HG02610 (cell line): Measurements from ENCODE around the gene CAMK1D.
A peak's percentile ranks its signal among the peaks of the same experiment; 100 is the strongest.
"Not testable (repeated sequence)": the region's sequence is repeated elsewhere in the genome, so short reads cannot be mapped to it uniquely, and the experiment has no call there.

Experiments used
- ATAC-seq: cut with Tn5 transposase; IDR thresholded peaks from one replicate; pipeline ENCODE4 v1.9.1; 2021; ENCODE audit warnings: mild to moderate bottlenecking, moderate library complexity; ENCODE audit not compliant: unreplicated experiment

Gene CAMK1D

DNA sequence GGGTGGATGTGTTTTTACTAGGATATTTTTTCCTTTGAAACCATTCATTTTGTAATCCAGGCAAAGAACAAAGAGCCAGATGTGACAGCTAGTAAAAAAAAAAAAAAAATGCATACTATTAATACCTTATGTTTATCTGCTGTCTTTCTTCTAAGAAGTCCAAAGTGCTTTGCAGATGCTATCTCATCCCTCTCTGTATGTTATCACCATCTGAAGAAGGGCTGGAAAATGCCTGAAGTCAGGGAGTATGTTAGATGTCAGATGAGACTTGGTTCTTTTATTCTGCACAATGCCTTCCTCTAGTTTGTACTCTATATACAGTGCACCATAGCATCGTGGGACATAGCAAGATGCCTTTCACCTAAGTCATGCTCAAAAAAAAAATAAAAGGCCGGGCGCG is 10.4 kb upstream of the CAMK1D start:
- ATAC-seq, result no peak

DNA sequence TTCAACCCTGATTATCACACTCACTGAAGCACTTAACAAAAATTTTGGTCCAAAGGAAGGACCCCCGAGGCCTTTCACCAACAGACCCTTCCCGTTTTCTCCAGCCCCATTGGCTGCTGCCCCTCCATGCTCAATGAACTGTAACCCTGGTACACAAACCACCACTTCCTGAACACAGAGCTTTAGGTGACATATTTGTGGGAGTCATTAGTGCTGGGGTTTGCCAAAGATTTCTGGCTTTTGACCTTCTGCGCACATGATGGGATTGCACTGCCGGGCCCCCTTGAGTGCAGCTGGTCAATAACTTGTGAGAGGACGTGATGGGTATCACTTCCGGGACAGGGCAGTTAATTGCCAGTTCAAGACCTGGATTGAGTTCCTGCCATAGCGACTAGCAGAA is 9.0 kb upstream of the CAMK1D start:
- ATAC-seq, result no peak

DNA sequence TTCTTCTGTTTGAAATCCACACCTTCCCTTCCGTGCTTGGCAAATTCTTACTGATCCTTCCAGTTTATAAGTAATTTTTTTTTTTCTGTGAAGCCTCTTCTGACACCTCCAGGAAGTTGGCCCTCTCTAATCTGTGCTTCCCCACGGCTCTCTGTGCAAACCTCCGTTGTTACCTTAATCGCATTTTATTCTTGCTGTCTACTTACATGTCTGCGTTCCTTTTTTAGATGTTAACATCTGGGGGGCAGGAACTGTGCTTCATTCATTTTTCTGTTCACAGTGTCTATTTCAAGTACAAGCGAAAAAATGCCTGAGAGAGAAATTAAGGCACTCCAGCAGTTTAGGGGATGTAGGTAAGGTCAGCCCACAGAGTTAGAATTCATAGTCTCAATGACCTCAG is 8.4 kb upstream of the CAMK1D start:
- ATAC-seq, result no peak

DNA sequence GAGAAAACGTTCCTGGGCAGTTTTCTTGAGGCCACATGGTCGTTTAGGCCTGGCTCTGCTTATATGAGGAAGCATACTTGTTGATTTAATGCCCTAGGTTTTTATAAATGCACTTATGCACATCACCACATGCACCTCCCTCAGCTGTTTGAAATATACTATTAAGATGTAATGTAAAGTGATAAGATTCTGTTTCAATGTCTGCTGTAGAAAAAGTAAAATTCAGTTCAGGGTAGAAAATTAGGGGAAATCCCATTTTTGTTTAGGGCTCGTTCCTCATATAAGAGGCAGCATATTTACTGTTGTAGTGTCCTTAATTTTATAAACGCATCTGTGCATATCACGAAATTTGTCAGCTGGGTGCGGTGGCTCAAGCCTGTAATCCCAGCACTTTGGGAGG is 7.8 kb upstream of the CAMK1D start:
- ATAC-seq, result no peak

DNA sequence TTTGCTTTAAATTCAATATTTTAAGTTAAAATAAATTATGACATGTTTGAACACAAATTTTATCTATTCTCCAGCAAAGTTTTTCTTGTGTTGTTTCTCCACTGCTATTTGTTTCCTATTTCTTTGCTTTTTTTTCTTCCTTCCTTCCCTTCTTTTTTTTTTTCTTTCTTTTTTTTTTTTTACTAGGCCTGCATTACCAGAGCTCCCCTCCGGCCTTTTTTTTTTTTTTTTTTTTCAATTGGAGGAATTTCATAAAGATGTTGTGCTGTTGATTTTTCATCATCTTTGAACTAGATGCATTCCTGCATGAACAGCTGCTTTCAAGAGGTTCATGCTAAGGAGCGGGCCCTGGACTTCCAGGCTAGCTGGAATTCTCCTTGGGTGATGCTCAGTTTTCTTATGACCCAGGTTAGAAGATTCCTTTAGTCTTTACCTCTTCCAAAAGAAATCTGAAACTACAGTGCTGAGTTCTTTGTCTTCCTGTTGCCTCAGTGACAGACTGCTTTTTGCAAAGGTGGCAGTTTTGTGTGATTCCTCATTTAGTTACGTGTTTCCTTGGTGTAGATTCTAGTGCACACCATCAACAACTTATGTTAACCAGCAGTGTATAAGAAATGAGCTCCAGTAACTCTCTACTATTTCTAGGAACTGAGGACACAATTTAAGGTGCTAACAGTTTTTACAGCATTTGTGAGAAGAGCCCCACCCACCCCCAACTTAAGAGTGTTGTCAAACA is 4.8 kb upstream of the CAMK1D start:
- no peak for ATAC-seq

DNA sequence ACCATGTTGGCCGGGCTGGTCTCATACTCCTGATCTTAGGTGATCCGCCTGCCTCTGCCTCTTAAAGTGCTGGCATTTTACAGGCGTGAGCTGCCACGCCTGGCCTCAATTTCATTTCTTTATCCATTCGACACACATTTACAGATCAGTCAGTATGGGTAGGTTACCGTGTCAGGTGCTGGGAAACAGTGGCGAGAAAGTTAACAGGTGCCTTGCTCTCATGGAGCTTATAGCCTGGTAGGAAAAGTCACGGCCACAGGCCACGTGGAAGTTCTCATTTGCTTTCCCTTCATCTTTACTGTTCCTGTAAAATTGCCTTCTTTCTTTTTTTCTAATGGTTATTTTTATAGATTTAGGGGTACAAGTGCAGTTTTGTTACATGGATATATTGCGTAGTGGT is 2.6 kb upstream of the CAMK1D start:
- ATAC-seq, result no peak

DNA sequence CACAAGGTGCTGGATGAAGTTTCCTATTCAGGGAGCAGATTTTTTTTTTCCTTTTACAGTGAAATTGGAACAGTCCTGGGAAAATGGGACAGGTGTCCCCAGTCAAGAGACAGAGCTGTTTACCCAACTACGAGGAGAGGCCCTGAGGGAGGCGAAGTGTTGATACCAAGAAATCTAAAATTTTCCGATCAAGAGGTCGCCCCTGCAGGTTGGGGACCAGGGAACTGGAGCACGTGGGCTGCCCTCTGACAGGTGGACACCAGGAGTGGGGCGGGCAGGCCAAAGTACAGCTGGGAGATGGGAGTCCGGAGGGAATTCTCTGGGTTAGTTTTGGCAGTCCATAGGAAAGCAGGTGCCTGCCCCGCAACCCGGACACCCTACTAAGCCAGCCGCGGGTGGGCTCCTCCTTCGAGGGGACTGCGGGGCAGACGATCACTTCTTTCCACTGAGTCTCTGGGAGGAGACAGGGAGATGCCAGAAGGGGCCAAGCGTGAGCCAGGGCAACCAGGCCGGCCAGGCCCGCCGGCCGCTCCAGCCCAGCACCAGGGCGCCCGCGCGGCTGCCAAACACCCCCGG is 965 bp upstream of the CAMK1D start:
- ATAC-seq, result no peak

DNA sequence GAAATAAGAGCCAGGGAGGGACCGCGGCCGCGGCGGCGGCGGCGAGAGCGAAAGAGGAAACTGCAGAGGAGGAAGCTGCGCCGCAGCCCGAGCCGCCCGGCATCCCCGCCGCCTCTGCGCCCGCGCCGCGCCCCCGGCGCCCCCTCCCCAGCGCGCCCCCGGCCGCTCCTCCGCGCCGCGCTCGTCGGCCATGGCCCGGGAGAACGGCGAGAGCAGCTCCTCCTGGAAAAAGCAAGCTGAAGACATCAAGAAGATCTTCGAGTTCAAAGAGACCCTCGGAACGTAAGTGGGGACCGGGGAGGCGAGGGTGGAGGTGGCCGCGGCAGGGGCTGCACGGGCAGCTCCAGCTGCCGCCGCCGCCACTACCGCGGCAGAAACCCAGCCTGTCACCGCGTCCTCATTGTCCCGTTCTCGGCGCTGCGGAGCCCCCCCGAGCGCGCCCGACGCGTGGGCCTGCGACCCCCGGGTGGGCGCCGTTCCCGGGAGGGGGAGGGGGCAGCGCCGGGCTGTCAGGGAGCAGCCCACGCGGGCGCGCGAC is 351 bp downstream of the CAMK1D start:
- no peak for ATAC-seq

DNA sequence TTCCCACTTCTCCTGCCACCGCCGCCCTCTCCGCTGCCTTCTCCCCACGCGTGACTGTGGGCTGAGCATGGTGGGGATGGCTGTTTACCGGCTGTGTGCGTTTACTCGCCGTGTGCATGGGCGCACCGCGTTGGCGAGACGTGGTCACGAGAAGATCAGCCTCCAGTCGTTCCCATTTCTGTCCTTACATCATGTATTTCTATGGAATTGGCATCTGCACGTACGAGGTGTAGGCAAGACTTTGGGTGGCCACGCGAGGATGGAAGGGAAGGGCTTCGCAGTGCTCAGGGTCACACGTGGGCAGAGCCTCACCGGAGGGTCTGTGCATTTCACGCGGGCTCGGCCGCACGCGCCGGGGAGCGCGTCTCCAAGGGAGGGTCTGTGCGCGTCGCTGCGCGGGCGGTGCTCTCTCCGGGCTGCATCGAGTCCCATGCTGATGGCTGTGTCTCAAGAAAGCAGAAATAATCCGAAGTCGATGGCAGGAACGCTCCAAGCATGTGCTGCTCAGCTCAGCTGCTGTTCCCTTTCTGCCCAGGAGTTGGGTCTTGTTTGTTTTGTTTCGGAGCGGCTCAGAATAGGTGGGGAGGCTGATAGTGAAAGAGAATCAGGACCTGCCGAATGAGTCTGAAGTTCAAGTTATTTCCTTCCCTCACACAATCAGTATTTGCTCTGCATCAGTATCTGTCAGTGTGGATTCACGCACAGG is 973 bp downstream of the CAMK1D start:
- no peak for ATAC-seq

DNA sequence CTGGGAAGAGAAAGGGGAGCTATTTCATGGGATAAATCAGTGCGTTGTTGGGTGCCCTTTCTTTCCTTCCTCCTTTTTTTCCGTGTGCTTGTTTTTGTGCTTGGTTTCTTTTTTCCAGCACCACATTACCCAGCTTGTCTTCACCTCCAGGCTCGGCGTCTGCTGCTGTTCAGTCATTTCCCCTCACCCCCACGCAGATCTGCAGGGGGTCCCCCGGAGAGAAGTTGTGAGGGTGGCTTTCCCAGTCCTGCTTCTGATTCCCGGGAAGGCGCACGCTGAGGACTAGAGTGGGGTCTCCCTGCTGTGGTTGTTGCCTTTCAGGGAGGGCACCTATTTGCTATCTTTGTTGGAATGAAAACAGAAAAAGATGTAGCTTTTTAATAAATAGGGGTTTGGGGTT is 1.6 kb downstream of the CAMK1D start:
- ATAC-seq, result no peak

DNA sequence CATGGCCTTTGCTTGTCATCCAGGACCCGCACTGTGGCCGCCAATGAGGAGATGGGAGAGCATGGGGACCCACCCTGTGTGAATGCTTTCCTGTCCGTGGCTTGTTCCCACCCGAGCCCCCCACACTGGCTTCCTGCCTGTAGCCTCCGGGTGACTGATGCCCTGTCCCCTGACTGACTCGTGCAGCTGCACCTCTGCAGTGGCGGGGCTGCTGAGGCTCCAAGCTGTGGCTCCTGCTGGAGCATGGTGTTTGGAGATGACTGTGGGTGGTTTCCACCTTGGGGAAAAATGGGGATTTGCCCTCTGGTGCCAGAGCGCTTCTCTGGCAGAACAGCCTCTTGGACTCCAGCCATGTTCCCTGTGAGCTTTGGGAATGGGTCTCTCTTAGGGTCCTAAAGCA is 2.1 kb downstream of the CAMK1D start:
- no peak for ATAC-seq

DNA sequence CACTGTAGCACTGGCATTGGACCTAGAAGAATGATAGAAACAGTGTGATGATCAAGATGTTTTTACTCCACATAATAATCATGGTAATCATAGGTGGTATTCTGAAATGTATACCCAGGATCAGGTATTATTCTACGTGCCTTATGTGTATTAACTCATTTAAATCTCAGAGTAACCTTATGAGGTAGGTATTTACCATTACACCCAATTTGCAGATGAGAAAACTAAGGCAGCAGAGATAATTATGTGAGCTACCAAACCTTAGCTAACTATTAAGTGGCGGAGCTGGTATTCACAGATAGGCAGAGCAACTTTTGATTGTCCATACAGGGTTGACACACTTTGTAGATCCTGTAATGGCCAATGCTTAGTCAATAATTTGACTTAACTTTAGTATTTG is 2.5 kb downstream of the CAMK1D start:
- no peak for ATAC-seq

DNA sequence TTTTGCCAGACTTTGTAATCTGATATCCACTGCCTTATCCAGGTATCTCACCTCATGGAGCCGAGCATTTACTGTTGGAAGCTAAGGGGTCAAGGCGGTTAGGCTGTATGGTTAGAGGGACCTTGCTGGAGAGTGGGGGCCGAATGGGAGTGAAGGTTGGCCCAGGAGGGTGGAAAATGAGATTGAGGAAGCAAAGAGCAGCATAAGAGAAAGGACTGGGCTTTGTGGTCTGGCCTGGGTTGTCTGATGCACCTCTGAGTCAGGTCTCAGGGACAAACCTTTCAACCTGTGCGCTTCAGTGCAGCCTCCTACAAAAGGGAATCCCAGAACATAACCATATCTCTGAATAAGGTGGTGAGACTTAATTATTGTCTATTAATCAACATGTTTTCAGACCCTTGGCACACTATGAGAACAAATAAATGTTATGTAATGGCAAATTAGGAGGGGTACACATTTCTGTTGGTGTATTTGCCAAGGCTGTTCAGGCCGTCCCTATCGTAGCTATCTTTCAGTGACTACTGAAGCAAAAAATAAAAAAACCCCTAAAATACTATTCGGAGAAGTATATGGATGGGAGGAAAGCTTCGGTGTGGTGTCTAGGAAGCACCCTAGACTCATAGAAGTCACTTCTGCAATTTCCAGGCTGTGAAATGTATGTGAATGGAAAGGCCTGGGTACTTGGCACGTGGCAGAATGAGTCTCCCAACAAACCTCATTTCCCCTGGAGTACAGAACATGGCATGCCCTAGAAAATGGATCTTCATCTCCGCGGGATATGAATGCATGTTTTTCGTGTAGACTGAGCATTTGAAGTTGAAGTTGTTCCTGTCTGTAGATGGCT is 4.3 kb downstream of the CAMK1D start:
- ATAC-seq, result no peak

DNA sequence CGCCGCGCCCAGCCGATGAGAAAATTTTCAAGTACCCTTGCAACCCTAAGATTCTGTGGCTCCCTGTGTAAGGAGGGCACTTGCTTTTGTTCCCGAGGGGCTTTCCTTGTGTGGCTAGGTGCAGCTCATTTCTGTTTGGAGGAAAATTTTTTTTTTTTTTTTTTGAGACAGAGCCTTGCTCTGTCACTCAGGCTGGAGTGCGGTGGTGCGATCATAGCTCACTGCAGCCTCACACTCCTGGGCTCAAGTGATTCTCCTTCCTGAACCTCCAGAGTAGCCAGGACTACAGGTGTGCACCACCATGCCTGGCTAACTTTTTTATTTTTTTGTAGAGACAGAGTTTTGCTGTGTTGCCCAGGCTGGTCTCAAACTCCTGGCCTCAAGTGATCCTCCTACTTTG is 5.3 kb downstream of the CAMK1D start:
- peak; percentile 11 for ATAC-seq

DNA sequence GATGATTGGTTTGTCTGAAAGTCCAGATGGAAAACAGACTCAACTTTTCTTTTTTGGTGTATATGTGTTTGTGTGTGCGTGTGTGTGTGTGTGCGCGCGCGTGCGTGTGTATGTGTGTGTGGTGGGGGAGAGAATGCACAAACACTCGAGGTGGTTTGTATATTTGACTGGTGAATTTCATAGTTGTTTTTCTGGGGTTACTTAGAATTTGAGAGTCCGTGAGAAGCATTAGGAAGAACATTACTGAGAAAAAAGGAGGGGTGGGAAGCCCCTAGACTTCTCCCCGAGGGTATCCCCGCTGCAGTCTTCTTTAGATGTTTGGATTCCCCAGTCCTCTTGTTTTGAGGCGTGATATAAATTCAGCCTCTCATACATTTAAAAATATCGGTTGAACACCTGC is 6.0 kb downstream of the CAMK1D start:
- no peak for ATAC-seq

DNA sequence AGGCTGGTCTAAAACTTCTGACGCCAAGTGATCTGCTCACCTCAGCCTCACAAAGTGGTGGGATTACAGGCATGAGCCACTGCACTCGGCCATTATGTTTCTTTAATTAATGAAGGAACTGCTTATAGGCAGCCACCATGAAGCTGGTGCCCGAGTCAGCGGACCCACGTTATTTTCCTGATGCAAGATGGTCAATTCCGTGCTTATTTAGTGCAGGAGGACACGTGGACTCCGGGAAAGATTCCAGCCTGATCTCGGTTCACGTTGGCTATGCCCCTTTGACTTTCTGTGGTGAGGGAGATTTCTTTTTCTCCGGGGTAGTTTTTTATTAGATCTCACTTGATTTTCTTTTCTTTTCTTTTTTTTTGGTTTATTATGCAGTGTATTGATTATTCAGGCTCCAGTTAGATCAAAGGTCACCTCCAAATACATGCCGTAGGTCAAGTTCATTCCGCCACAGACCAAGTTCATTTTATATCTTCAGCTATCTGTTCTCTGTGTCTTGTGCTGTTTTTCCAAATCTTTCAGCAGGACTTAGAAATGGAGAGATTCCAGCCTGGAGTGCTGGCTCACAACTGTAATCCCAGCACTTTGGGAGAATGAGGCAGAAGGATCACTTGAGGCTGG is 8.3 kb downstream of the CAMK1D start:
- no peak for ATAC-seq

DNA sequence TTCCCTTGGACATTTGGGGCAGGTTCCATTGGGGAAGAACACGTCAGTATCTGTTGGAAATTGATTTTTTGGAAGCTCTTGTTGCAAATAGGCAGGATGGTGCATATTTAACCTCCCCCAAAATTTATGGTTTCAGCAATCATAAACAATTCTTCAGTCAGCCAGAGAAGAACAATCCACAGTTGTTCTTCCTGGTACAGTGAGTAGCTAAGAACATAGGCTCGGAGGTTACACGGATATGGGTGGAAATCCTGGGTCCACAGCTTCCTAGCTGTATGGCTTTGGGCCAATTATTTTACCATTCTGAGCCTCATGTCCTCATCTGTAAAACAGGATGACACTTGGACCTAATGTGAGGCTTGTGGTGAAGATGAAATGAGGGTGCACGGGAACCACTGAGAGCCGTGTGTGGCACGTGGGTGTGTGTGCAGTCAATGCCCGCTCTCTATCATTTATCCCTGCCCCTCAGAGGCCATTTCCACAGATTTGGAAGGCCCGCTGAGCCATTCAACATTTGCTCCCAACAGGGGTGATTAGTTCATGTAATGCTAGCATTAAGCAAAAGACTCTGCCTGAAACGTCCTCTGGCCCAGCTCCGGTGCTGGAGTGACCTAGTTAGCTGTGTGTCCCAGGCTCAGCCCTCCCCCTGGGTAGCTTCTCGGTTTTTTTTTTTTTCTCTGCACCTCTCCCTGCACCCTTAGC is 9.7 kb downstream of the CAMK1D start:
- no peak for ATAC-seq

DNA sequence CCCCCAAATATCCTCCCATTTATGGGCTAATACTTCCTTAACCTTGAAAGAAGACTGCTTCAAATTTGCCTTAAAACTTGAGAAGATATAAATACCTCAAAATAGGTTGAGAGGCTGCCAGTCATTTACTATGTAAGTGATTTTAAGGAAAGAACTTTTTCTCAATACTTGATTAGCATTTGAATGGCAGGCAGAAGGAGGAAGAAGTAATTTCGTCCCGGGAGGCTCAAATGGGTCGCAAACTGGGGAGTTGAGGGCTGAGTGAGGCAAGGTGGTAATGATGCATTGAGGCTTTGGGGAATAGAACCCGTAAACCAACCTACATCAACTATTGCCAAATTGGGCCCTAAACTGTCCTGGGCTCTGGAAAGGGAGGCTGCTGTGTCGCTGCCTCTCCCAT is 11.1 kb downstream of the CAMK1D start:
- no peak for ATAC-seq

DNA sequence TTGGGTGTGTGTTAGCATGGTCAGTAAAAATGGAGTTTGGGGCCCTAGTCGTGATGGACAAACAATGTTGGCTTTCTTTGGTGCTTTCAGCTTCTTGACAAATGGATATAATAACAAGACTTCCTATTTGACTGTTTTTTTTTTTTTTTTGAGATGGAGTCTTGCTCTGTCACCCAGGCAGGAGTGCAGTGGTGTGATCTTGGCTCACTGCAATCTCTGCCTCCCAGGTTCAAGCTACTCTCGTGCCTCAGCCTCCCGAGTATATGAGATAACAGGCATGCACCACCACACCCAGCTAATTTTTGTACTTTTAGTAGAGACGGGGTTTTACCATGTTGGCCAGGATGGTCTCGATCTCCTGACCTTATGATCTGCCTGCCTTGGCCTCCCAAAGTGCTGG is 11.8 kb downstream of the CAMK1D start:
- not testable (repeated sequence) for ATAC-seq

DNA sequence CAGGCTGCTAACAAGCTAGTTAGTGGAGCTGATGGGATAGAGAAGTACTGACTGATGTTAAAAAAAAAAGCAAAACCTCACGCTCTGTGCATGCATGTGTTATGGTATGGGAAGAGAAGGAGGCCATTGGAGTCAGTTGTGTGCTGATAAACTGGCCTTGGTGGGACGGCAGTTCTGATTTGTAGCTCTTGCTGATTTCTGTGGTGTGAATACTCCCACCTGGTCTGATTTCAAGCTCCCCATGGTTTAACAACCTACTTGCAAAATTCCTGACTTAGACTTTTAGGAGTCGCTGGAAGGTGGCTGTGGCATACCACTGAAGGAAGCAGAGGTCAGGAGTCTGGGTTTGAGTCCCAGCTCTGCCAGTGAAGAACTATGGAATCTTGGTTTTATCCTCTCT is 15.2 kb downstream of the CAMK1D start:
- no peak for ATAC-seq
